HCEC 1CT (cell line): ENCODE measurements around the gene COL24A1.
"Not testable (repeated sequence)": the region's sequence is repeated elsewhere in the genome, so short reads cannot be mapped to it uniquely, and the experiment has no call there.

ENCODE experiments used
- DNase-seq: peaks from one replicate; pipeline ENCODE4 v3.0.0-alpha.2; 2017

The COL24A1 gene

GRCh38 chr1:86151427-86151826, 5.1 kb downstream of the COL24A1 start:
- DNase-seq: peak; percentile 86

GRCh38 chr1:86150553-86151055, 6.0 kb downstream of the COL24A1 start:
- DNase-seq: peak; percentile 77

GRCh38 chr1:86149591-86149990, 7.0 kb downstream of the COL24A1 start:
- DNase-seq: no peak

GRCh38 chr1:86147755-86148154, 8.8 kb downstream of the COL24A1 start:
- no peak for DNase-seq

- no peak for DNase-seq
Observed at GRCh38 chr1:86146566-86146965, 10.0 kb downstream of the COL24A1 start.

GRCh38 chr1:86140281-86140880, 16.2 kb downstream of the COL24A1 start:
- no peak for DNase-seq

- no peak for DNase-seq
Observed at GRCh38 chr1:86138746-86139145, 17.8 kb downstream of the COL24A1 start.

- peak; percentile 90 for DNase-seq
Observed at GRCh38 chr1:86137436-86137835, 19.1 kb downstream of the COL24A1 start.

- no peak for DNase-seq
Observed at GRCh38 chr1:86119214-86119764, 37.3 kb downstream of the COL24A1 start.

- no peak for DNase-seq
Observed at GRCh38 chr1:86114816-86115400, 41.7 kb downstream of the COL24A1 start.

GRCh38 chr1:86114236-86114635, 42.3 kb downstream of the COL24A1 start:
- no peak for DNase-seq

- not testable (repeated sequence) for DNase-seq
Observed at GRCh38 chr1:86111590-86111989, 45.0 kb downstream of the COL24A1 start.

- no peak for DNase-seq
Observed at GRCh38 chr1:86110451-86111129, 46.0 kb downstream of the COL24A1 start.

- DNase-seq: no peak
Observed at GRCh38 chr1:86105533-86105866, 51.1 kb downstream of the COL24A1 start.

GRCh38 chr1:86104606-86105532, 51.7 kb downstream of the COL24A1 start:
- DNase-seq: no peak

- DNase-seq: no peak
Observed at GRCh38 chr1:86101616-86102015, 55.0 kb downstream of the COL24A1 start.

- no peak for DNase-seq
Observed at GRCh38 chr1:86100401-86100800, 56.2 kb downstream of the COL24A1 start.

- DNase-seq: no peak
Observed at GRCh38 chr1:86089765-86090164, 66.8 kb downstream of the COL24A1 start.

GRCh38 chr1:86085741-86086409, 70.7 kb downstream of the COL24A1 start:
- DNase-seq: no peak

- DNase-seq: peak; percentile 51
Observed at GRCh38 chr1:86084998-86085397, 71.6 kb downstream of the COL24A1 start.

- peak; percentile 7 for DNase-seq
Observed at GRCh38 chr1:86082183-86082582, 74.4 kb downstream of the COL24A1 start.

GRCh38 chr1:86072474-86072873, 84.1 kb downstream of the COL24A1 start:
- not testable (repeated sequence) for DNase-seq
